Fibroblast of pulmonary artery (primary cell): ENCODE measurements around the gene IQGAP2.
A peak's percentile ranks its signal among the peaks of the same experiment; 100 is the strongest.

ENCODE experiments used
- DNase-seq: peaks from one replicate; pipeline ENCODE4 v3.0.0-alpha.2; 2010; ENCODE audit warnings: low read depth
- H3K4me3 ChIP-seq: replicated peaks from 2 replicates; pipeline ENCODE4 v1.5.1; 2011; ENCODE audit warnings: low read depth, mild to moderate bottlenecking, control low read depth, low read length, moderate library complexity
- CTCF ChIP-seq: IDR thresholded peaks from 2 replicates; pipeline ENCODE4 v1.5.1; 2011; ENCODE audit warnings: mild to moderate bottlenecking, control low read depth, low read length, inconsistent platforms; ENCODE audit errors: missing control alignments

IQGAP2 gene

GRCh38 chr5:76697670-76698069 is 294.6 kb downstream of the IQGAP2 start:
- no peak overlapping the region for H3K4me3 ChIP-seq

GRCh38 chr5:76700571-76700970 is 297.5 kb downstream of the IQGAP2 start:
- DNase-seq, result no peak
- no peak overlapping the region for H3K4me3 ChIP-seq
- TF ChIP-seq CTCF, result no peak

More at GRCh38 chr5:76697670-76698069, 294.6 kb downstream of the IQGAP2 start:
- TF ChIP-seq CTCF, result no peak
- DNase-seq, result no peak

- TF ChIP-seq CTCF, result no peak
- H3K4me3 ChIP-seq, result no peak overlapping the region
- DNase-seq, result peak; percentile 92
Measured at GRCh38 chr5:76701298-76701697, 298.2 kb downstream of the IQGAP2 start.

- no peak for DNase-seq
- no peak for TF ChIP-seq CTCF
Measured at GRCh38 chr5:76703707-76704106, 300.6 kb downstream of the IQGAP2 start.

GRCh38 chr5:76704131-76704663 is 301.1 kb downstream of the IQGAP2 start:
- DNase-seq, result no peak
- no peak overlapping the region for H3K4me3 ChIP-seq
- no peak for TF ChIP-seq CTCF

More at GRCh38 chr5:76703707-76704106, 300.6 kb downstream of the IQGAP2 start:
- no peak overlapping the region for H3K4me3 ChIP-seq

- no peak overlapping the region for H3K4me3 ChIP-seq
- no peak for TF ChIP-seq CTCF
- DNase-seq, result no peak
Measured at GRCh38 chr5:76705574-76705973, 302.5 kb downstream of the IQGAP2 start.

GRCh38 chr5:76709762-76710161 is 306.7 kb downstream of the IQGAP2 start:
- no peak overlapping the region for H3K4me3 ChIP-seq
- no peak for TF ChIP-seq CTCF
- no peak for DNase-seq
